IMR-90 (cell line): Measurements from ENCODE around the gene RADIL.

ENCODE experiments used
- CEBPB ChIP-seq: IDR thresholded peaks from 2 replicates; pipeline ENCODE4 v1.6.1; 2012; ENCODE audit warnings: low read depth, low read length, improper control_type of control experiment
- CTCF ChIP-seq: conservative IDR thresholded peaks from 2 replicates; pipeline ENCODE4 v1.5.1; 2012; ENCODE audit warnings: mild to moderate bottlenecking, low read depth, low read length, improper control_type of control experiment
- NFE2L2 ChIP-seq: fragments of 150-350 bp; IDR thresholded peaks from 2 replicates; pipeline ENCODE4 v1.6.1; 2016; ENCODE audit warnings: low read depth, mild to moderate bottlenecking, low read length
- RAD21 ChIP-seq: IDR thresholded peaks from 2 replicates; pipeline ENCODE4 v1.6.1; 2012; ENCODE audit warnings: low read length, improper control_type of control experiment
- SMC3 ChIP-seq: fragments of 150-350 bp; IDR thresholded peaks from 2 replicates; pipeline ENCODE4 v1.6.1; 2016; ENCODE audit warnings: low read depth, mild to moderate bottlenecking, antibody characterized with exemption, low read length, moderate library complexity
- USF2 ChIP-seq: fragments of 150-350 bp; IDR thresholded peaks from 2 replicates; pipeline ENCODE4 v1.6.1; 2017; ENCODE audit warnings: mild to moderate bottlenecking, antibody characterized with exemption, low read length, low read depth

DNA sequence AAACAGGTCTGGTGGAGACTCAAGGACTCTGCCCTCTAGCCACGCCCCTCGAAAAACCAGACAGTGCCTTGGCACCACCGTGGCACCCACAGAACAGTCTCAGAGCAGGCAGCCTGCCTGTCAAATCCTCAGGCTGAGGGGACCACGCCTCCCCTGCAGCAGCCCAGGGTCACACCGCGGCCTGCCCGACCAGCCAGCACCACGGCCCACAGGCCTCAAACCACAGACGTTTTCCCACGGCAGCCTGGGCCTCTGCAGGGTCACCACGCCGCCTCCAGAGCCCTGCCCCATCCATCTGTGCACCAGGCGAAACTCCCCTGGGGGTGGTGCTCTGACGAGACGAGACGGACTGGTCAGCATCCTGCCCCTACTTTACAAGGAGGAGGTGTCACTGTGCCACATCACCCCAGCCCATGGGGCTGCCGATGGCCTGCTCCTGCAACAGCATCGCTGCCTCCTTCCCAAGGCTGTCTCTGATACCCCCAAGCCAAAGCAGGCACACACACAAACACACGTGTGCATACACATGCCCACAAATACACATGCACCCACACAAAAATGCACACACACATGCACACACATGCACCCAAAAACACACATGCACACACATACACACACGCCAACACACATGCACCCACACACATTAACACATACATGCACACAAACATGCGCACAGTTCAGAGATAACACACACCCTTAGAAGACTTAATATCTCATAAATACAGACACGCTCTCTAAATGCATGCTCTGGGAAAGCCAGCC is 46.3 kb downstream of the RADIL start:
- no peak for TF ChIP-seq CTCF
- TF ChIP-seq RAD21, result no peak
- TF ChIP-seq SMC3, result no peak
- no peak for TF ChIP-seq NFE2L2
- no peak for TF ChIP-seq USF2
- TF ChIP-seq CEBPB, result no peak
